Ovary (tissue), 9 donors: ENCODE results near the gene PRM2. TPM values are rescaled to one million over a fixed set of nuclear protein-coding genes. Genes with fewer than 3 reads are reported as not detected.

Experiments used
- DNase-seq, 5 donors: peaks; one replicate each; pipeline ENCODE4 v3.0.0-alpha.2; 2019 to 2020
- H3K27ac ChIP-seq, 2 donors: fragments of 200-600 bp; one replicate each; pipeline versions ENCODE4 v1.5.1 to v1.8.0; 2019 to 2022
- H3K27me3 ChIP-seq: fragments of 200-600 bp; one replicate; pipeline ENCODE4 v1.8.0; 2022
- H3K36me3 ChIP-seq: fragments of 200-600 bp; sonication (generic); one replicate; pipeline ENCODE4 v1.5.1; 2019
- H3K4me1 ChIP-seq: one replicate; pipeline ENCODE4 v1.8.1; 2013; ENCODE audit warnings: mild to moderate bottlenecking, moderate library complexity; ENCODE audit not compliant: insufficient read depth
- H3K4me3 ChIP-seq: fragments of 200-600 bp; sonication (generic); one replicate; pipeline ENCODE4 v1.5.1; 2017
- H3K9me3 ChIP-seq, 2 donors: fragments of 200-600 bp in 1 of 2; sonication (generic) in 1 of 2; one replicate each; pipeline versions ENCODE4 v1.5.1 to v1.8.1; 2013 to 2019; ENCODE audit warnings: mild to moderate bottlenecking in 1 of 2, moderate library complexity in 1 of 2
- CTCF ChIP-seq, 3 donors: fragments of 450-650 bp in 2 of 3; fragments of 200-600 bp in 1 of 3; IDR thresholded peaks; one replicate each; pipeline versions ENCODE4 v1.5.1 to v1.8.0; 2016 to 2022; ENCODE audit warnings: antibody characterized with exemption in 3 of 3, mild to moderate bottlenecking in 1 of 3
- EP300 ChIP-seq: sonication (generic); formaldehyde crosslinking; IDR thresholded peaks from one replicate; pipeline ENCODE4 v1.6.1; 2017; ENCODE audit warnings: antibody characterized with exemption
- POLR2A ChIP-seq: fragments of 450-650 bp; IDR thresholded peaks from one replicate; pipeline ENCODE4 v1.6.1; 2017; ENCODE audit warnings: antibody characterized with exemption, mild to moderate bottlenecking, moderate library complexity
- WGBS, 3 donors: extraction: QIAGEN DNeasy Blood & Tissue Kit in 1 of 3; methylation state at CpG; one replicate each; pipeline versions ENCODE4 v1.1.5 to v1.1.7; 2013 to 2017; 5-methylcytosine and 5-hydroxymethylcytosine counted together
- intact Hi-C, 4 donors: fragments of 100-400 bp; cut with DNase I; formaldehyde crosslinking; loops; one replicate each; pipeline versions ENCODE4 v1.11.0 to v1.15.1; 2022 to 2023
- polyA plus RNA-seq, 2 donors: library from polyadenylated mRNA; stranded (reverse); fragments of 200-250 nt in 1 of 2; fragments of 350-450 nt in 1 of 2; fragmentation: Illumina TruSeq in 1 of 2; extraction: RNeasy Lipid Tissue Mini Kit (QIAGEN cat#74804) in 1 of 2; gene quantifications; one replicate each; pipeline ENCODE4 v1.2.3, GENCODE V29; 2013 to 2014
- total RNA-seq, 7 donors: library from RNA; depleted of rRNA in 2 of 7; stranded (reverse); fragments of >200 nt in 2 of 7; fragmentation: NEBNext Ultra II Directional in 3 of 7; extraction: Animal tissue kit (Norgen Biotek cat#: 25700) in 3 of 7; gene quantifications; one replicate each; pipeline versions ENCODE4 v1.1.0 to v1.2.4, GENCODE V29; 2016 to 2023
- donor health status: DM: no; HTN: no; CAD: no; lungs with moderate emphysema.
- donor health status: DM: no; HTN: no; CAD: no.
- donor health status: Bipolar disorder and iron deficiency.
- donor health status: DM: yes; HTN: yes; CAD: no.
- donor health status: DM: no; HTN: no; CAD: no.
- donor health status: DM: yes; HTN: yes; CAD: no.

Gene PRM2
- total and polyA plus RNA-seq, 9 donors: not detected

GRCh38 chr16:11251525-11252481 lies 24.5 kb downstream of the PRM2 start:
- H3K27ac ChIP-seq: no peak overlapping the region
- peaks cover 4% of the 10 kb centered on the region for H3K4me1 ChIP-seq
- no peaks in the 10 kb centered on the region for H3K36me3 ChIP-seq
- H3K4me3 ChIP-seq: no peak overlapping the region
- intact Hi-C loops: loop anchor here in 2 of 4 donors (10.0 kb wide), 1 partner anchor 93 kb away; the partner anchor contains the start of gene RMI2 (in 2 of the 2)
- TF ChIP-seq POLR2A (no peak), CTCF (IDR thresholded peaks at IDR 0.05) (no peak), EP300 (no peak)
- H3K27me3 ChIP-seq: no peaks in the 10 kb centered on the region
- peak in 2 of 5 donors; percentile 28 to 32 for DNase-seq
- no peaks in the 10 kb centered on the region for H3K9me3 ChIP-seq
- WGBS, 3 donors: 72 to 82% (median 77%) methylated on average over 18 of the region's 18 CpGs

GRCh38 chr16:11250786-11251524 lies 25.3 kb downstream of the PRM2 start:
- 89 to 93% (median 89%) methylated on average over 10 of the region's 10 CpGs for WGBS, 3 donors
- intact Hi-C loops: loop anchor here in 2 of 4 donors (10.0 kb wide), 1 partner anchor 94 kb away; the partner anchor contains the start of gene RMI2 (in 2 of the 2)
- H3K4me3 ChIP-seq: no peak overlapping the region
- H3K9me3 ChIP-seq: no peaks in the 10 kb centered on the region
- no peak overlapping the region for H3K27ac ChIP-seq
- H3K36me3 ChIP-seq: no peaks in the 10 kb centered on the region
- no peaks in the 10 kb centered on the region for H3K27me3 ChIP-seq
- peaks cover 4% of the 10 kb centered on the region for H3K4me1 ChIP-seq
- TF ChIP-seq CTCF (IDR thresholded peaks at IDR 0.05): no peak
- no peak for TF ChIP-seq EP300
- TF ChIP-seq POLR2A: no peak
- DNase-seq: no peak

GRCh38 chr16:11250091-11250785 lies 26.0 kb downstream of the PRM2 start:
- TF ChIP-seq CTCF (IDR thresholded peaks at IDR 0.05) (no peak), EP300 (no peak), POLR2A (no peak)
- WGBS, 3 donors: 58 to 67% (median 65%) methylated on average over 16 of the region's 16 CpGs
- Histone ChIP-seq H3K9me3 (no peaks in the 10 kb centered on the region), H3K27me3 (no peaks in the 10 kb centered on the region), H3K4me3 (no peak overlapping the region), H3K4me1 (peaks cover 4% of the 10 kb centered on the region), H3K36me3 (no peaks in the 10 kb centered on the region), H3K27ac (no peak overlapping the region)
- intact Hi-C loops: loop anchor here in 2 of 4 donors (10.0 kb wide), 1 partner anchor 95 kb away; the partner anchor contains the start of gene RMI2 (in 2 of the 2)
- DNase-seq: no peak
